ACC112 (cell line): Measurements from ENCODE around the gene STAB1.

Experiments used
- H2AFZ ChIP-seq: fragments of 200-600 bp; sonication (generic); one replicate; pipeline ENCODE4 v1.6.0; 2017; ENCODE audit warnings: antibody characterized with exemption, low read length; ENCODE audit not compliant: unreplicated experiment
- H3K27ac ChIP-seq: fragments of 200-600 bp; sonication (generic); 2 replicates; pipeline ENCODE4 v1.5.1; 2014; ENCODE audit warnings: low read depth, mild to moderate bottlenecking, antibody characterized with exemption, low read length, moderate library complexity
- H3K27me3 ChIP-seq: fragments of 200-600 bp; sonication (generic); 2 replicates; pipeline ENCODE4 v1.6.1; 2014; ENCODE audit warnings: mild to moderate bottlenecking, antibody characterized with exemption, low read length, moderate library complexity, mixed read lengths; ENCODE audit not compliant: insufficient read depth
- H3K36me3 ChIP-seq: fragments of 200-600 bp; sonication (generic); 2 replicates; pipeline ENCODE4 v1.6.1; 2016; ENCODE audit warnings: mild to moderate bottlenecking, antibody characterized with exemption, low read length, moderate library complexity, mixed read lengths; ENCODE audit not compliant: insufficient read depth
- H3K4me1 ChIP-seq: fragments of 200-600 bp; sonication (generic); one replicate; pipeline ENCODE4 v1.6.1; 2016; ENCODE audit warnings: low read length, mixed read lengths; ENCODE audit not compliant: insufficient read depth, unreplicated experiment, control insufficient read depth
- H3K4me3 ChIP-seq: fragments of 200-600 bp; sonication (generic); 2 replicates; pipeline ENCODE4 v1.5.1; 2014; ENCODE audit warnings: mild to moderate bottlenecking, low read depth, low read length
- H3K79me2 ChIP-seq: fragments of 200-600 bp; sonication (generic); one replicate; pipeline ENCODE4 v1.6.0; 2016; ENCODE audit warnings: low read length; ENCODE audit not compliant: control insufficient read depth, unreplicated experiment, insufficient read depth

STAB1 gene

DNA sequence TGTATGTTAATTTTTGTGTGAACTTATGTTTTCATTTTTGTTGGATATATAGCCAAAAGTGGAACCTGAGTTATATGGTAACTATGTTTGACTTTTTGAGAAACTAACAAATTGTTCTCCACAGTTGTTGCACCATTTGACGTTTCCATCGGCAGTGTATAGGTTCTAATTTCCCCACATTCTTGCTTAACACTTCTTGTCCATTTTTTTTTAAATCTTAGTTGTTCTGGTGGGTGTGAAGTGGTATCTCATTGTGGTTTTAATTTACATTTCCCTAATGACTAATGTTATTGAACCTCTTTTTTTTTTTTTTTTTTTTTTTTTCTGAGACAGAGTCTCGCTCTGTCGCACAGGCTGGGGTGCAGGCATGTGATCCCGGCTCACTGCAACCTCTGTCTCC is 31.7 kb upstream of the STAB1 start:
- Histone ChIP-seq H3K4me1 (peaks cover 8% of the 10 kb centered on the region), H3K36me3 (peaks cover 26% of the 10 kb centered on the region), H3K27me3 (no peaks in the 10 kb centered on the region), H2AFZ (no peak overlapping the region), H3K27ac (no peak overlapping the region), H3K4me3 (no peak overlapping the region), H3K79me2 (peaks cover 21% of the 10 kb centered on the region)

DNA sequence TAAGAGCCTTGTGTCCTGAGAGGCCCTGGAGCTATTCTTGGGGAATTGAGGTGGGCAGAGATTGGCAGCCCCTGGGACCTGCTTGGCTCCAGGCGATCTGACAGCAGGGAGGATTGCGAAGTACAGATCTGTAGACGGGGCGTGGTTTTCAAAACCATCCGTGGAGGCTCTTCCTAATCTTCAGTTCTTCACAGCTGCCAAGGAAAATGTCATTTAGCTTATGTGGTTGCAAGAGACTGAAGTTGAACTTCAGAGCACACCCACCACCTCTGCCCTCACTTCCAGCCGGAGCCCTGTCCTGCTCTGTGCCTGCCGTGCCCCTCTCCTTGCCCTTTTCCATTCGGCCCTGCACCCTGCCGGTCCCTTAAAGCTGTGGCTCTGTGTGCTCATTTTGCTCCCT is 26.8 kb upstream of the STAB1 start:
- Histone ChIP-seq H3K27ac (no peak overlapping the region), H2AFZ (no peak overlapping the region), H3K36me3 (peaks cover 10% of the 10 kb centered on the region; the same call in 1 of the 2 replicates), H3K4me3 (no peak overlapping the region), H3K79me2 (peaks cover 15% of the 10 kb centered on the region), H3K27me3 (no peaks in the 10 kb centered on the region), H3K4me1 (peaks cover 10% of the 10 kb centered on the region)

DNA sequence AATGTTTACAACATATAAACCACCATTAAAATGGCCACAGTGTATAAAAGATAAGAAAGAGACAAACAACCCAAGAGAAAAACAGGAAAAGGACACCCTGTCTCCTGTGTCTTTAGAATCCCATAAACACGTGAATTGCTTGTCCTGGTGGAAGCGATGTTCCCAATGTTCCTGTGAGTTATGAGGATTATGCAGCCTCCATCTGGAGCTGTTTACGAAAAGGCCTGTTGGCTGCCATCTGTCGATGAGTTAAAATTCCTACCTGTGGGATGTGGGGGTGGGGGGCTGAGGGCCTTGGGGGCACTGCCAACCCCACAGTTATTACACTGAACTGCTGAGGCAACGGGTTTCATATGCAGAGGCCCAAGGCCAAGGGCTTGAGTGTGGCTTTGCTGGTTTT is 26.1 kb upstream of the STAB1 start:
- Histone ChIP-seq H3K36me3 (peaks cover 16% of the 10 kb centered on the region; the same call in 1 of the 2 replicates), H3K79me2 (peaks cover 14% of the 10 kb centered on the region), H3K27me3 (no peaks in the 10 kb centered on the region), H3K4me1 (peaks cover 10% of the 10 kb centered on the region), H3K4me3 (no peak overlapping the region), H2AFZ (no peak overlapping the region), H3K27ac (no peak overlapping the region)

DNA sequence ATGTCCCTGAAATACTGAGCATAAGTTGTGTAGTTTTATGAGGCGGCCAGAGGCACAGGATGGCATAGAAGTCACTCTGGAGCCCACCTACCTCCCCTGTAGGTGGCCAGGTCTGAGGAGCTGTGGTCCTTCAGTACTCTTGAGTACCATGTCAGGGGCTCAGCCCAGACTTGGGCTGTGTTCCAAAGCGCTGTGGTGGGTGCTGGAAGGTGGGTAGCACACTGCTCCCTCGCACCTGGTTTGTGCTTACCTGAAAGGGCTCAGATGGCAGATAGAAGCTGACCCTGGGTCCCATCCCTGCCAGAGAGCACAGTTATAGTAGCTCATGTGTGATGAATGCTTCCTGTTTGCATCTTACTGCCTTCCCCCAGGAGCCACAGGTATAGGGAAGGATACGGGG is 24.2 kb upstream of the STAB1 start:
- H3K27ac ChIP-seq: no peak overlapping the region
- peaks cover 25% of the 10 kb centered on the region for H3K36me3 ChIP-seq
- H3K27me3 ChIP-seq: no peaks in the 10 kb centered on the region

DNA sequence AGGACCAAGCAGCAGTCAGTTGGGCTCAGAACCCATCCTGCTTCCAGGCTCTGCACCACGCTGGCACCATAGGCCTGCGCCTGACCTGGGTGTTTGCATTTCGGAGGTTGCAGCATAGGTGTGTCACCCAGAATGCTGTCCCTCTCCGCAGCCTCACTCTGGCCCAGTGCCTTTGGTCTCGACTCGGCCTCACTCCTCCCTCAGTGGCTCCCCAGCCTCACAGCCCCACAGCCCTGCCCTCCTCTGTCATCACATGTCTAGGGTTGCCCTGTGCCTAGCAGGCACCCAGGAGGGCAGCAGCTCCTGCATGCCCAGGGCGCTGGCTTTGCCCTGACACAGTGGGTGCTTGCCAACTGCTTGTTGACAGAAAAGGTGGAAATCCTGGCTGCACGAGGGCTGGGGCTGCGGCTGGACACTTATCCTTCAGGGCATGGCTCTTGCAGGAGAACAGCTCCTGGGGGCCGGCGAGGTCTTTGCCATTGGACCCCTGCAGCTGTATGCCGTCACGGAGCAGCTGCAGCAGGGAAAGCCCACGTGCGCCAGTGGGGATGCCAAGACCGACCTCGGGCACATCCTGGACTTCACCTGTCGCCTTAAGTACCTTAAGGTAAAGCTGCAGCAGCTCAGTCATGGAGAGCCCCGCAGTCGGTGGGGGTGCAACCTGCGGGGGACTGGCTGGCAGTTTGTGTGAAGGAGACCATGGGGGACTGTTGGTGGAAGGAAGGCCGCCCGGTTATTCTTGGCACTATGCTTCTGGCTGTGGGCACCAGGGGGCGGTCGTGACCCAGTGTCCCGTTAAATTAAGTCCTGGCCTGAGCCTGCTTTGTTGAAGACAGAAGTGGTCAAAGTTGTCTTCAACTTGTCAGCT is 23.5 kb upstream of the STAB1 start:
- H2AFZ ChIP-seq: no peak overlapping the region
- H3K4me3 ChIP-seq: no peak overlapping the region
- no peak overlapping the region for H3K27ac ChIP-seq
- H3K4me1 ChIP-seq: peaks cover 10% of the 10 kb centered on the region
- H3K79me2 ChIP-seq: peaks cover 14% of the 10 kb centered on the region
- H3K36me3 ChIP-seq: peaks cover 30% of the 10 kb centered on the region
- H3K27me3 ChIP-seq: no peaks in the 10 kb centered on the region

More for the DNA sequence above, 24.2 kb upstream of the STAB1 start:
- Histone ChIP-seq H3K79me2 (peaks cover 14% of the 10 kb centered on the region), H3K4me1 (peaks cover 10% of the 10 kb centered on the region), H2AFZ (no peak overlapping the region), H3K4me3 (no peak overlapping the region)

DNA sequence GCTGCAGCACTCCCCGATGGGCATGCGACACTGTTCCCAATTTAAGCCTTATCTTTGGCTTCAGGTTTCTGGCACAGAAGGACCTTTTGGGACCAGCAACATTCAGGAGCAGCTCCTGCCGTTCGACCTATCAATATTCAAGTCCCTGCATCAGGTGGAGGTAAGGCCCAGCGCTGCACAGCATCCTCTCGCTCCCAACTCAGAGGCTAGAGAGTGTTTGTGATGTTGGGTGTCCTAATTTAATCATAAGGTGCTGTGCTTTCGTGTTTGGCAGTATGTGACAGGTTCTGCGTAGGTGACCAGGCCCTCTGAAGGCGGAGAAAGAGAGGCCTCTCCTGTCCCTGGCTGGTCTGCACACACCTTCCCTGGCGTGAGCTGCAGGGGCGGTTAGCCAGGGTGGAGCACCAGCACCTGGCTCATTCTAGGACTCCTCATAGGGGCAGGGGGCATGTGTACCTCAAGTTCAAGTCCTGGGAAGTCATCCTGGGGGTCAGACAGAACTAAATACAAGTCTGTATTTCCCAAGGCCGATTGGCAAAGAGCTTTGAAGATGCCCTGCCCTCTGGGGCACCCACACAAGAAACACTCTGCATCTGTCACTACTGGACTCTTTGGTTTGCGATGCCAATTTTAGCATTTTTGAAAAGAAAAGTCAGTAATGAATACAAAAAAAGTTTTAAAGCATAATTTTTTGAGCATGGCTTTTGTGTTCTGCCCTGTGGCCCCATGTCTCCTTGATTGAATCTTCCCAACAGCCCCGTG is 22.7 kb upstream of the STAB1 start:
- Histone ChIP-seq H3K4me1 (peaks cover 9% of the 10 kb centered on the region), H3K27me3 (no peaks in the 10 kb centered on the region), H3K4me3 (no peak overlapping the region), H3K27ac (no peak overlapping the region), H2AFZ (no peak overlapping the region), H3K79me2 (peaks cover 10% of the 10 kb centered on the region), H3K36me3 (peaks cover 30% of the 10 kb centered on the region)

DNA sequence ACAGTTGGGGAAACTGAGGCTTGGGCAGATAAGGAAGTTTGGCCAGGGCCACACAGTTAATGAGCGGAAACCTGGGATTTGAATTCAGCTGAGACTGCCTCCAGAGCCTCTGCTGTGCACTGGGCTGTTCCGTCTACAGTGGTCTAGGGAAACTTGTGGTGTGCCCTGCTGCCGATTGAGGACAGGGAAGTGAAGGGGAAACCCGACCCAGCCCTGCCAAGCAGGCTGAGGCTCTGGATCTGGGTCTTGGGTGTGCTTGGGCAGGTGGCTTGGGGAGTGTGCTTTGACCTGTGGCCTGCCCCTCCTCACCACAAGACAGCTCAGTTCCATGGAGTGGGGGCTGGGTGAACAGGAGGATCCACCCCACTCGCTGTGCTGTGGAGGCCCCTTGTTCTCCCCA is 22.1 kb upstream of the STAB1 start:
- Histone ChIP-seq H3K36me3 (peaks cover 30% of the 10 kb centered on the region), H3K4me1 (peaks cover 6% of the 10 kb centered on the region), H2AFZ (no peak overlapping the region), H3K27ac (no peak overlapping the region), H3K4me3 (no peak overlapping the region), H3K27me3 (no peaks in the 10 kb centered on the region), H3K79me2 (peaks cover 7% of the 10 kb centered on the region)

DNA sequence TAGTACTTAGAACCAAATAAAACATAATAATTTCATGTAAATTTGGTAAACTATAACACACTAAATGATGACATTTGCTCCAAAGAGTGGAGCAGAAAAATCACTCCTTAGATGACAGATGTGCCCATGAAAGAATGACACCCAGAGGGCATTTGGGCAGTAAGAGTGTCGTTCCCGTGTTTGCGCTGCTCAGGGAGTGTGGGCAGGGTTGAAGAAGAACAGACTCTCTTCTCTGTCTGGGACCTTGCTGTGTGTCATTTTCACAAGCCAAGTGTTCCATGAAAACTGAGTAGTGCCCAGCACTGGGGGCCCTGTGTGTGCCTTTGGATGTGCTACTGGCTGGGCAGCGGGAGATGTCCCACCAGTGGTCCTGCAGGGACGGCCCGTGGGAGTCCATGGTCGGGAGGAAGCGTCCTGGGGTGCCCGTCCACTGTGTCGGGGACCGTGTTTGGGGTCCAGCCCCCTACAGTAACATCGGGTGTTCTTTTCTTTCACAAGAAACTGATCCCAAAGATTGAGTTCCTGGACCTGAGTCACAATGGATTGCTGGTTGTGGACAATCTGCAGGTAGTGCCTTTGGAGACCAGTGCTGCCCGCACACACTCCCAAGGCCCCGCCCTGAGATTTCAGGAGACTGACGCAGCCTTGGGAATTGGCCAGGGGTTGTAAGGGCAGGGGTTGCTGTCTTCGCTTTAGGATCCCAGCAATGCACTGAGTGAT is 17.9 kb upstream of the STAB1 start:
- Histone ChIP-seq H3K27ac (no peak overlapping the region), H3K4me1 (no peaks in the 10 kb centered on the region), H3K4me3 (no peak overlapping the region), H3K27me3 (no peaks in the 10 kb centered on the region), H3K79me2 (no peaks in the 10 kb centered on the region), H3K36me3 (peaks cover 32% of the 10 kb centered on the region), H2AFZ (no peak overlapping the region)

DNA sequence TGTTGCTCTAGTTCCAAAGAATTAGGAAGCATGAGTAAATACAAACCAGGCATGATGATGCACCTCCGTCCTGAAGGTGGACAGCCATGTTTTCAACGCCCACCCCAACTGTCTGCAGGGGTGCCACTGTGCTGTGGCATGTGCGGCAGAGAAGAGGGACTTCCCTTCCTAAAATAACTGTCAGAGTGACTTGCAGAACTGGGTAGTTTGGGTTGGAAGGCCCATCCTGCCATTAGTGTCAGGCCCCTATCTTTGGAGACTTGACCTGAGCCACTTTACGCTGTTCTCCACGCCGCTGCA is 17.4 kb upstream of the STAB1 start:
- no peak overlapping the region for H3K27ac ChIP-seq
- H2AFZ ChIP-seq: no peak overlapping the region
- H3K4me3 ChIP-seq: no peak overlapping the region
- no peaks in the 10 kb centered on the region for H3K27me3 ChIP-seq
- peaks cover 30% of the 10 kb centered on the region for H3K36me3 ChIP-seq
- no peaks in the 10 kb centered on the region for H3K79me2 ChIP-seq
- H3K4me1 ChIP-seq: no peaks in the 10 kb centered on the region

DNA sequence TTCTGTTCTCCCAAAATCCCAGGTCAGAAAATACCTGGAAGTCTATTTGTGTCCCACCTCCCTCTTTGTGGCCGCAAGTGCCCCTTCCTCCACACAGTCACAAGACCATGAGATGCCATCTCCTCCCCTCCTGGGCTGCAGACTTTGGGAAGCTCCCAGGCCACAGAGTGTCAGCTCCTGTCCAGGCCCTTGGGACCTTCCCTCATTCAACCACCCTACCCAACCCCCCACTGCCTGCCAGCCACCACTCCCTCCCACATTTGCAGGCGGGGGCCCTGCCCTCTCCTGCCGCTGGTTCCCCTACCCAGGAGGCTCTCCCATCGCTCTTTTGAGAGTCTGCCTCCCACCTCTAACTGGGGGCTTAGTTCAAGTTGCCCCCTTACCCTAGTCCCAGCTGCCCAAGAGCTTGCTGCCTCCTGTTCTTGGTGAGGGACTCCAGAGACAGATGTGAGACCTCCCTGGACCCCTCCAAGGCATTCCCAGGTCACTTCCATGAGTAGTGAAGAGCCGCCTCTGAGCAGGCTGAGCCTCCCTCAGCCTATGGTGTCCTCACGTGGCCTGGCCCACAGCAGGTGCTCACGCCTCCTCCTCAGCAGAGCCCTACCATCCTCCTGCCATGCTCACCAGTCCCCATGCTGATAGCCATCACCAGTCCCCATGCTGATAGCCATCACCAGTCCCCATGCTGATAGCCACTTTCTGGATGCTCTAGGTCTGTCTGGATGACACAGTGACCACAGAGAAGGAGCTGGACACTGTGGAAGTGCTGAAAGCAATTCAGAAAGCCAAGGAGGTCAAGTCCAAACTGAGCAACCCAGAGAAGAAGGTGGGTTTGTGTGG is 15.9 kb upstream of the STAB1 start:
- H2AFZ ChIP-seq: no peak overlapping the region
- H3K79me2 ChIP-seq: no peaks in the 10 kb centered on the region
- H3K36me3 ChIP-seq: peaks cover 21% of the 10 kb centered on the region; the same call in 1 of the 2 replicates
- H3K27me3 ChIP-seq: no peaks in the 10 kb centered on the region
- no peak overlapping the region for H3K4me3 ChIP-seq
- no peaks in the 10 kb centered on the region for H3K4me1 ChIP-seq
- no peak overlapping the region for H3K27ac ChIP-seq
